Stomach (tissue), 4 donors: Measurements from ENCODE around the gene SAT1.
A peak's percentile ranks its signal among the peaks of the same experiment; 100 is the strongest.

Experiments
- EP300 ChIP-seq: sonication (generic); formaldehyde crosslinking; IDR thresholded peaks from one replicate; pipeline ENCODE4 v1.6.1; 2017; ENCODE audit warnings: antibody characterized with exemption
- POLR2A ChIP-seq, 4 donors: fragments of 450-650 bp; IDR thresholded peaks; one replicate each; pipeline ENCODE4 v1.6.1; 2016; ENCODE audit warnings: antibody characterized with exemption in 4 of 4, control low read depth in 2 of 4, mild to moderate bottlenecking in 1 of 4, moderate library complexity in 1 of 4
- POLR2AphosphoS5 ChIP-seq, 3 donors: sonication (generic); formaldehyde crosslinking; IDR thresholded peaks; one replicate each; pipeline ENCODE4 v1.6.1; 2016; ENCODE audit warnings: antibody characterized with exemption in 3 of 3
- TF ChIP-seq, protein P1 (sequence below), 7 experiments: fragments of 450-650 bp in 4 of 7; fragments of 200-600 bp in 3 of 7; sonication (generic) in 3 of 7; IDR thresholded peaks; one replicate each; pipeline ENCODE4 v1.5.1; 2016 to 2019; ENCODE audit warnings: antibody characterized with exemption in 7 of 7, control low read depth in 2 of 7, mild to moderate bottlenecking in 1 of 7

GRCh38 chrX:23785580-23785979 is 2.6 kb downstream of the SAT1 start:
- TF ChIP-seq, protein P1, sequence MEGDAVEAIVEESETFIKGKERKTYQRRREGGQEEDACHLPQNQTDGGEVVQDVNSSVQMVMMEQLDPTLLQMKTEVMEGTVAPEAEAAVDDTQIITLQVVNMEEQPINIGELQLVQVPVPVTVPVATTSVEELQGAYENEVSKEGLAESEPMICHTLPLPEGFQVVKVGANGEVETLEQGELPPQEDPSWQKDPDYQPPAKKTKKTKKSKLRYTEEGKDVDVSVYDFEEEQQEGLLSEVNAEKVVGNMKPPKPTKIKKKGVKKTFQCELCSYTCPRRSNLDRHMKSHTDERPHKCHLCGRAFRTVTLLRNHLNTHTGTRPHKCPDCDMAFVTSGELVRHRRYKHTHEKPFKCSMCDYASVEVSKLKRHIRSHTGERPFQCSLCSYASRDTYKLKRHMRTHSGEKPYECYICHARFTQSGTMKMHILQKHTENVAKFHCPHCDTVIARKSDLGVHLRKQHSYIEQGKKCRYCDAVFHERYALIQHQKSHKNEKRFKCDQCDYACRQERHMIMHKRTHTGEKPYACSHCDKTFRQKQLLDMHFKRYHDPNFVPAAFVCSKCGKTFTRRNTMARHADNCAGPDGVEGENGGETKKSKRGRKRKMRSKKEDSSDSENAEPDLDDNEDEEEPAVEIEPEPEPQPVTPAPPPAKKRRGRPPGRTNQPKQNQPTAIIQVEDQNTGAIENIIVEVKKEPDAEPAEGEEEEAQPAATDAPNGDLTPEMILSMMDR (IDR thresholded peaks at IDR 0.05) = no peak
- TF ChIP-seq POLR2A (IDR thresholded peaks at IDR 0.05) = no peak
- peak in 1 of 3 donors; percentile 16 for TF ChIP-seq POLR2AphosphoS5 (IDR thresholded peaks at IDR 0.05)
- no peak for TF ChIP-seq EP300
